ENCODE measurements around the gene TMEM114. TPM values are rescaled to one million over a fixed set of nuclear protein-coding genes. Genes with fewer than 3 reads are reported as not detected.

TMEM114 gene
- total RNA-seq, 1 donor from 2014 or later = not detected

DNA sequence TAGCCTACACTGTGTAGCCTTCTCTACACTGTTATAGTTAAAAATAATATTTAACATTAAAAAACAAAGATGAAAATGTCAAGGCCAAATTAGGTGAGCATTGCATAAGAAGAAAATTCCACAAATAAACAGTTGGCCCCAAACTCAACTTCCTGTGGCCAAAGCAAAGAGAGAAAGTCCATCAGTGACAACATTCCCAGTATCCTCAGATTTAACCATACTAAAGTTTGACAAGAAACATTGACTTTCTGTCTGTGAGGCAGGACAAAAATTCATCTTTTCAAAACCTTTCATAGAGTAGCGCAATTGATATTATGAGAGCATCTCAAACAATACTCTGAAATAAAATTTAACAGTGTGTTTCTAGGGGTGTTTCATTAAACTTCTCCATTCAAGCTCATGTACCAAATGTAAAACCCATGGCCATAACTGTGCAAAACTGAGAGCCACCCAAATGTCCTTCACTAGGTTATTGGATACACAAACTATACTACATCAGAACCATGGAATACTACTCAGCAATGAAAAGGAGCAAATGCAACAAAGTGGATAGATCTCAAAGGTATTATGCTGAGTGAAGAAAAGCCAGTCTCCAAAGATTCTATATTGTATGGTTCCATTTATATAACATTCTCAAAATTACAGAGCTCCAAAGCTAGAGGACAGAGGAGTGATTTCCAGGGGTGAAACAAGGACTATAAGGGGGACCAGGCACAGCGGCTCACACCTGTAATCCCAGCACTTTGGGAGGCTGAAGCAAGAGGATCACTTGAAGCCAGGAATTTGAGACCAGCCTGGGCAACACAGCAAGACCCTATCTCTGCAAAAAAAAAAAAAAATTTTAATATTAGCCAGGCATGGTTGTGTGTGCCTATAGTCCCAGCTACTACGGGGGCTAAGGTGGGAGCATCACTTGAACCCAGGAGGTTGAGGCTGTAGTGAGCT is 38.7 kb downstream of the TMEM114 start:
- no peak for DNase-seq (ENCODE audit: extremely low read depth, low read depth, low spot score)

DNA sequence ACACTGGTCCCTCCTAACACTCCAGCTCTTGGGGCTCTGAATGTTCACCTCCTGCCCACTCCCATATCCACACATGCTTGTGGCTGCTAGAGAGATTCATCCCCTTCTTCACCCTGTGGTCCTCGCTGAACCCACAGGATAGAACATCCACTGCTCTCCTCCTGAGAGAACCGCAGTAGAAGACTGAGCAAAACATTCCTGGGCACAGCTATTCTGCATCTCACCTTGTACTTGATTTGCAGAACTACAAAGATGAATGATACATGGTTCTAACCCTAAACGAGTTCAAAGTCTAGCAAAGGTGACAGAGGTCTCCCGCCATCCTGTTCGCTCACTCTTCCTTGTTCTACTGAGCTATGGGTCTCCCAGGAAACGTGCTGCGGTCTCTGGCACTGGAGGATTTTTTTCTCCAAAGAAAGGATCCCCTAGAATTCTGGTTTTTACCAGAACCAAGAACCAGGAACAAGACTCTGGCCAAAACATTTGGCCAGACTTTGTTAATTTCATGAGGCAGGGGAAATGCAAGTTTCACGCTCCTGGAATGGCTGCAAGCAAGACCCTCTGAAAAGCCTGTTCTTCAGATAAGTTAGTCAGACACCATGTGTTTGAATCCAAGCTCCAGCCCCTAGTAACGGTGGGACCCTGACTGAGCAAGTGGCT is 39.5 kb downstream of the TMEM114 start:
- no peak for DNase-seq (ENCODE audit: extremely low read depth, low read depth, low spot score)

DNA sequence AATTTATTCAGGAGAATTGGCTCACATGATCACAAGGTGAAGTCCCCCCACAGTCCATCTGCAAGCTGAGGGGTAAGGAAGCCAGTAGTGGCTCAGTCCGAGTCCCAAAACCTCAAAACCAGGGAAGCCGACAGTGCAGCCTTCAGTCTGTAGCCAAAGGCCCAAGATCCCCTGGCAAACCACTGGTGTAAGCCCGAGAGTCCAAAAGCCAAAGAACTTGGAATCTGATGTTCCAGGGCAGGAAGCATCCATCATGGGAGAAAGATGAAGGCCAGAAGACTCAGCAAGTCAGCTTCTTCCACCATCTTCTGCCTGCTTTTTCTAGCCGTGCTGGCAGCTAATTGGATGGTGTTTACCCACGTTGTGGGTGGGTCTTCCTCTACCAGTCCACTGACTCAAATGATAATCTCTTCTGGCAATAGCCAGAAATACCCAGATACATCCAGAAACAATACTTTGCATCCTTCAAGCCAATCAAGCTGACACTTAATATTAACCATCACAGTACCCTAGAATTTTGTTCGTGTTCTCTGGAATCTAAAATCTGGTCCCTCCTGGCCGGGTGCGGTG is 40.4 kb downstream of the TMEM114 start:
- DNase-seq (ENCODE audit: extremely low read depth, low read depth, low spot score) = no peak

DNA sequence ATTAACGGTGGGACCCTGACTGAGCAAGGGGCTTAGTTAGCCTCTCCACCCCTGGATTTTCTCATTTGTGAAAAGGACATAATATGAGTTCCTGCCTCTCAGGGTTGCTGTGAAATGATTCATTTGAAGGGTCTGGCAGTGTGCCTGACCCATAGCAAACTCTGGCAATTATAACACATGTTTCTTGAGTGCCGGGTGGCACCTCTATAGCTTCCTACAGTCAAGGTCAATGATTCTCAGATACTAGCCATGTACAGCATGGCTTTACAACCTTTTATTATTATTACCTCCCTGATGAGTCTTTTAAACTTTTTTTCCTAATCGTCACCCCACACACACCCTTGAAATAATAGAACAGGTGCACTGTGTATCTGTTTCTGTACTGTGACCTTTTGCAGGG is 42.1 kb downstream of the TMEM114 start:
- DNase-seq (ENCODE audit: extremely low read depth, low read depth, low spot score) = no peak

DNA sequence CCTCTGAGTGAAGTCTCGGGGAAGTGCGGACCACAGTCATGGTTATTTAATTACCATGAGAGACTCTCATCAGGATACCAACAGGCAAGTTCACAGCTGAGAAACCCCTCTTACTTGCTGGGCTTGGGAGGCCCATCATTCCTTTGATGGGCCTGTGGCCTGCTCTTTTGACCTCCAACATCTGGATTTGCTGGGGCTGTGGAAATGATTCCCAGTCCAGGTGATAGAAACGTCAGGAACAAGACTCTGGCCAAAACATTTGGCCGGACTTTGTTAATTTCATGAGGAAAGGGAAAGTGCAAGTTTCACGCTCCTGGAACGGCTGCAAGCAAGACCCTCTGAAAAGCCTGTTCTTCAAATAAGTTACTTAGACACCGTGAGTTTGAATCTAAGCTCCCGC is 42.5 kb downstream of the TMEM114 start:
- DNase-seq (ENCODE audit: extremely low read depth, low read depth, low spot score) = no peak

DNA sequence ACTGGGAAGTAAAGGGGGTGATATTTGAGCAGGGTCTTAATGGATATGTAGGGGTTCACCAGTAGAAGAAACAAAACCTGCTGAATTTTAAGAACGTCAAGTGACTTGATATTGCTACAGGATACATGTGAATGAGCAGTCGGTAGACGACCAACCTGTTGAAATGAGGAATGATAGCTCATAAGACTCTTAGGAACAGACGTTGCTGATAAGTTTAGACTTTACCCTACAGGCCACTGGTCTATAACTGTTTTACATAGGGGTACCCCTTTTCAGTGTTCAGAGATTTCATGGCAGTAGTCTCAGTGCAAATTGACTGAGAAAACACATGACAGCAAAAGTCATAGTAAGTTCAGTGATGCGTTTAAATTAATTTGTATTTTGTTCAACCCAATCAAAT is 45.9 kb downstream of the TMEM114 start:
- no peak for DNase-seq (ENCODE audit: extremely low read depth, low read depth, low spot score)

DNA sequence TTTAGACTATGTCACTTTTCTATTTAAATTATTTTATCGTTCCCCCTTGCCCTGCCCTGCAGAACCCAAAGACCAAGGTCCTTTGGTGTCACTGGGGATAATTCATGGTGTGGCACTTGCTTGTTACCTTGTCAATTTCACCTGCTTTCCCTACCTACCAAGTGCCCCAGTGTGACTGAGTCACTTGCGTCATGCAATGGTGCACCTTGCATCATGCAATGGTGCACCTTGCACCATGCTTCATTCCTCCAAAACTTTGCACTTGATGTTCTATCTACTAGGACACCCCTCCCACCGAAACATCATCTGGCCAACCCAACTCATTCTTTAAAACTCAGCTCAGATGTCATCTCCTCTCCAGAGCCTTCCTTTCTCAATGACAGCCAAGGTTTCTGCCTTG is 47.1 kb downstream of the TMEM114 start:
- no peak for DNase-seq (ENCODE audit: extremely low read depth, low read depth, low spot score)

DNA sequence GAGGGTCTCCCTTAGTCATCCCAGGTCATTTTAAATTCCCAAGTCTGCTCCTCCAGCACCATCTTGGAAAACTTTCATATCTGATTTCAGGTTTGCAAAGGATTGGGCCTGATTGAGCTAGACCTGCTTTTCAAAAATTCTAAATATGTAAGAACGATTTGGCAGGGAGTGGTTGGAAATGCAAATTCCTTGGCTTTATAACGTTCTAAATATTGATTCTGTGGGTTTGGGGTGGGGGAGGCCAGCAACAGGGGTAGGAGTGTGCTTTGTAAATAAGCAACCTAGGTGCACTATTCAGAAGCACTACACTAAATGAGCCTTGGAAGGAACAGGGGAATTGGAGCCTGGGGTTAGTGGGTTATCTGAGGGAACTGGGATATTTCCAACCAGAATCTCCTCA is 47.9 kb downstream of the TMEM114 start:
- DNase-seq (ENCODE audit: extremely low read depth, low read depth, low spot score) = no peak

DNA sequence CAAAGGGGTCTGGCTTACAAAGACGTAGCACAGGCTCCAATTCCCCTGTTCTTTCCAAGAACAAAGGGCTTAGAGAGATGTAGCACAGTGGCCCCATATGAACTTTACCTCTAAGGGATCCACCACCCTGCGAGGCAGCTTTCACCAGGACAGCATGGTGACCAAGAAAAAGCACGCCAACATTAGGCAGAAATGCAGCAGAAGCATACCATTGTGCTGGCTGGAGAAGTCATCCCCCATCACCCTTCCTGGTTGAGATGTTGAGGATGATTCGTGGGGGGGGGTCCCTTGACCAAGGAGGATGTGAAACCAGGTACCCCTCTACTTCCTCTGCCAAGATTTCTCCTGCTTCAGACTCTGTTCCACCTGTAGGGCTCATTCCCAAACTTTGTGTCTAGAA is 48.4 kb downstream of the TMEM114 start:
- DNase-seq (ENCODE audit: extremely low read depth, low read depth, low spot score) = no peak

DNA sequence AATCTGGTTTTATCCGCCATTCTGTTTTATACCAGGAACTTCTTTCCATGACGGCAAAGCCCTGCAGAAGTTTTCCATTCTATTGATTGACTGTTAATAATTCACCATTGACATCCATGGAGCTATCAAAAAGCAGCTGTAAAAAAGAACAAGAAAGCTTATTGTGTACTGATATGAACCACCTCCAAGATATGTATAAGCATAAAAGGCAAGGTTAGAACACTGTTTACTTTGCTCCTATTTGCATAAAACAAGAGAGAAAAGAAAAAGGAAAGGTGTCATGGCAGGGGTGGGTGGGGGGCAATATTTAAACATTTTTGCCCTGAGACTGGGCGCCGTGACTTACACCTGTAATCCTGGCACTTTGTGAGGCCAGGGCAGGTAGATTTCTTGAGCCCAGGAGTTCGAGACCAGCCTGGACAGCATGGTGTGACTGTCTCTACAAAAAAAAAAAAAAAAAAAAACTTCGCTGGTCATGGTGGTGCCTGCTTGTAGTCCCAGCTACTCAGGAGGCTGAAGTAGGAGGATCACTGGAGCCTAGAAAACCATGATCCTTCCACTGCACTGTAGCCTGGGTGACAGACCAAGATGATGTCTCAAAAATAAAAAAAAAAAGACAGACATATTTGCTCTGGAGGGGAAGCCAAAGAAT is 52.5 kb downstream of the TMEM114 start:
- no peak for DNase-seq (ENCODE audit: extremely low read depth, low read depth, low spot score)

DNA sequence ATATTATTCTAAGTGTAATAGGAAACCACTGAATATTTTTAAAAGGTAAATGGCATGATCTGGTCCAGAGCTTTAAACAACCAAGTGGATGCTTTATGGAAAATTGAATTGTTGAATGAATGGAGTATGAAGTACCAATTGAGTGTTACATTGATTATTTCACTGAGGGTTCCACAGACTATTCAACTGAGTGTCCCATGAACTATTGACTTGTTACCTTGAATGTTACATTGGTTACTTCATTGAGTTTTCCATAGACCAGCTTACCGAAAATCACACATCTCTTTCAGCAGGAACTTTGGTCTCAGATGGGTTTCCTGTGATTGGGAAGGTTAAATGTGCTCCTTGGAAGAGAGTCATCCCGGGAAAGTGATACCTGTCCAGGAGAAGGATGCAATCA is 56.8 kb downstream of the TMEM114 start:
- no peak for DNase-seq (ENCODE audit: extremely low read depth, low read depth, low spot score)

DNA sequence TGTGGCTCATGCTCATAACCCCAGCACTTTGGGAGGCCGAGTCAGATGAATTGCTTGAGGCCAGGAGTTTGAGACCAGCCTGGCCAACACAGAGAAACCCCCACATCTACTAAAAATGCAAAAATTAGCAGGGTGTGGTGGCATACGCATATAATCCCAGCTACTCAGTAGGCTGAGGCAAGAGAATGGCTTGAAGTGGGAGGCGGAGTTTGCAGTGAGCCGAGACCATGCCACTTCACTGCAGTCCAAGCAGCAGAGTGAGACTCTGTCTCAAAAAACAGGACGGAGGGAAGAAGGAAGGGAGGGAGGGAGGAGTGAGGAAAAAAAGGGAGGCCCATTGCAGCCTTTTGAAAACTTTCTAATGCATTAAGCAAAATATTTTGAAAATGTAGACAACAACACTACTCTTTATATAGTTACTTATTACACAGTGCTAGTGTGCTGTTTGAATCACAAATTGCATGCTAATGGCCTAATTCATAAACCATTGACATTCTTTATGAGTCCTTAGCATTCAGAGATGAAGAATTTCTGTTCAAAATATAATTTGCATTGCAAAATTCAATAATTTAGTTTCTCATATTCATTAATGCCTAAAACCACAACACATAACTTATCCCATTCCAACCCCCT is 59.4 kb downstream of the TMEM114 start:
- no peak for DNase-seq (ENCODE audit: extremely low read depth, low read depth, low spot score)

DNA sequence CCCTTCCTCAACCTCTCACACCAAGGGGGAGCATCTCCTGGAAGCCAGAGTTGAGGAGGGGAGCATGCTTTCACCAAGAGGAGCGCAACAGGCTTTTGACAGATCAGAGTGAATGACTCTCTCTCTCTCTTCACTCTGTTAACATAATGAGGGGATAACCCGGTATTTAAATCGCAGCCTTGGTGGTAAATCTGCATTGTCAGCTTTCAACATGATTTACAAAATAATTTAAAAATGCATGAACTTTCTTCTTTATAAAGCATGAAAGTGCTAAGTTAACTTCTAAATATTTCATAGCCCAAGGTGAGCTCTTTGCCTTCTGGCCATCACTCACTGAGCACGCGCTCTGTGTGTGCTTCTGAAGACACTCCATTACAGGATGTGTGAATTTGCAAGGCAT is 61.8 kb downstream of the TMEM114 start:
- no peak for DNase-seq (ENCODE audit: extremely low read depth, low read depth, low spot score)

DNA sequence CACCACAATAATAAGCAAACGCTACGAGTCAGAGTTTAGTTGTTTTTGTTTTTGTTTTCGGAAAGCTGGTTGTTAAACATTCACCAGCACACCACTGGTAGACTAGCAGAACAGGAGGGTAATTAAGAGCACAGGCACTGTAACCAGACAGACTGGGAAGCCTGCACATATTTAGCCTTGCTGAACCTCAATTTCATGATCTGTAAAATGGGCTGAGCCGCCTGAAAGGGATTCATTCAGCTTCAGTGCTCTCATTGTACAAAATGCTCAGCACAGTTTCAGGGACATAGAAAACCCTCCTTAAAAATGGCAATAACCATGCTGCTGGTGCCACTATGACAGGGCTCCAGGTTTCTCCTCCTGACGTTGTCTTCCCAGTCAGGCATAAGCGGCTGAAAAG is 66.4 kb downstream of the TMEM114 start:
- DNase-seq (ENCODE audit: extremely low read depth, low read depth, low spot score) = no peak

DNA sequence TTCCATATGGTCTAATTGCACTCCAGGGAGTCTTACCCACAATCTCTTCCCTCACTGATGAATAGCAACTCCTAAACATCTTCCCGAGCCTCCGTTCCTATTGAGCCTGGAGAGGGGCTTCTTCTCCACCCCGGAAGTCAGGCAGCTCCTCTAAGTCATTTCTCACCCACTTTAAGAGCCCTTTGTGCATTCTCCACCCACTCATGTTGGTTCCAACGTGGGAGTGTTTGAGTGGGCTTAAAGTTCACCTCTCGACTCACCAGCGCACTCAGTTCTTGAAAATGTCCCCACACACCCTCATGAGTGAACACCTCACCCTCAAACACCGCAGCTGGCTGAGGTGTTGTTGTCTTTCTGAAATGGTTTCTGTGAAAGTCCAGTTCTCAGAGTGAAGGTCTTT is 67.6 kb downstream of the TMEM114 start:
- DNase-seq (ENCODE audit: extremely low read depth, low read depth, low spot score) = no peak

DNA sequence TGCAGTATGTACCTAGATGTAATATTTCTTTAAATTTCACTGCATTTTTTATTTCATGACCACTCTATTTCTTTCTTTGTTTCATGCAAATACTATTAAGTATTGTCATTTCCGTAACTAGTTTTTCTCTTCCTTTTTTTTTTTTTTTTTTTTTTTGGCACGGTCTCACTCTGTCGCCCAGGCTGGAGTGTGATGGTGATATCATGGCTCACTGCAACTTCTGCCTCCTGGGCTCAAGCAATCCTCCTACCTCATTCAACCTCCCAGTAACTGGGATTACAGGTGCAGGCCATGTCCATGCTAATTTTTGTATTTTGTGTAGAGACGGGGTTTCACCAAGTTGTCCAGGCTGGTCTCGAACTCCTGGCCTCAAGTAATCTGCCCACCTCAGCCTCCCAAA is 70.7 kb downstream of the TMEM114 start:
- DNase-seq (ENCODE audit: extremely low read depth, low read depth, low spot score) = no peak

Other genes with a start within 250 kb of the TMEM114 start
- 20.2 and 22.1 TPM in 2 replicates for gene METTL22, start 31.2 kb upstream of the TMEM114 start, total RNA-seq
- 2.4 and 4.4 TPM in 2 replicates for gene ABAT, start 84.1 kb upstream of the TMEM114 start, total RNA-seq
- 6.1 and 9.2 TPM in 2 replicates for gene TMEM186, start 207.1 kb upstream of the TMEM114 start, total RNA-seq
- gene PMM2, start 207.3 kb upstream of the TMEM114 start, total RNA-seq = 35.0 and 53.0 TPM in 2 replicates